ENCODE data around the gene ZC3H12A.
A peak's percentile ranks its signal among the peaks of the same experiment; 100 is the strongest.

The ZC3H12A gene

DNA sequence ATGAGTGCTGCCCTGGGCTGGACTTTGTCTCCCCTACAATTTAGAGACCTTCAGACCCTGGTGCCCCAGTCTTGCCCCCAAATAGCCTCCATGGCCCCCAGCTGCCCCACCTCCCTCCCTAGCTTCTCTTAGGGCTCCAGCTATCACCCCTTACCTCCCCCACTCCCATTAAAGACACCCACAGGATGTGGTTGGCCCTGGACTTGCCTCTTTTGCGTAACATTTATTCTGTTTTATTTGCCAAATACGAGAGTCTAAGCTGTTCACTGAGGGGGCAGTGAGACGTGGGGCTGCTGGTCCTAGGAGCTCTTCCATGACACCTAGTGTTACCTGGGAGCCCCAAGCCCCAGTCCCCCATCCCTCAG lies 4.5 kb downstream of the ZC3H12A start:
- DNase-seq (ENCODE audit: low spot score), result no peak

DNA sequence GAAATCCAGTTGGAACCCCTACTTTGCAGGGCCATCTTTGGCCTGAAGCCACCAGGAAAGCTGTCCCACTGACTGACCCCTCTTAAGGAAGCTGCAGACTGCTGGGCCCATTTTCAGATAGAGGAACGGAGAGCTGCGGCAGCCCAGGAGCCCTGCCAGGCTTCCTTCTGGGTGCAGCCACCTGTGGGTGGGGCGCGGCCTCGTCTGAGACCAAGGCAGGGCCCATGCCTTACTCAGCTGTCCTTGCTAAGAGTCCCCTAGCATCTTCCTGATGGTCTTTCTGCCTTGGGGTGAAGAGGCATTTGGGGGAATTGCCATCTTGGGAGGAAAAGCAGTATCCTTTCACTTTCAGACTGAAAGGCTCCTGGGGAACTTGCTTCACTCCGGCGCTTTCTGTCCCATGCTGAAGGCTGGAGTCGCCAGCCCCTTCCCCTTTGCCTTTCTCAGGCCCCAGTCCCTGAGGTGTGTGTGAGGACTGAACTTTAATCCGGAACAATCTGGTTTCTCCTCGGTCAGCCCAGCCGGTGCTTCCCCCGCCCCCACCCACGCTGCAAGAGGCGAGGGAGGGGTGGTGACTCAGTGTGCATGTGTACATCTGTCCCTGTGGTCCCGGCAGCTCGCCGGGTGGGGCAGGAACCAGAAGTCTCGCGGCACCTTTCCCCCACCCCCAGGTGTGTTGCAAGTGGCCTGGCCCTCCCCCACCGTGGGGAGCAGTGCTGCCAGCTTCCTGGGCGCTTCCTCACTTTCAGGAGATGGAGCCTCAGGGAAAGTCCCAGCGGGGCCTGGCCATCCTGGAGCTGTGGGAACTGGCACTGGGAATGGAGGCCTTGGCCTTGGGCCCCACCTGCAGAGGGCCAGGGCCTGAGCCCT lies 5.1 kb downstream of the ZC3H12A start:
- DNase-seq (ENCODE audit: low spot score), result peak; percentile 76

DNA sequence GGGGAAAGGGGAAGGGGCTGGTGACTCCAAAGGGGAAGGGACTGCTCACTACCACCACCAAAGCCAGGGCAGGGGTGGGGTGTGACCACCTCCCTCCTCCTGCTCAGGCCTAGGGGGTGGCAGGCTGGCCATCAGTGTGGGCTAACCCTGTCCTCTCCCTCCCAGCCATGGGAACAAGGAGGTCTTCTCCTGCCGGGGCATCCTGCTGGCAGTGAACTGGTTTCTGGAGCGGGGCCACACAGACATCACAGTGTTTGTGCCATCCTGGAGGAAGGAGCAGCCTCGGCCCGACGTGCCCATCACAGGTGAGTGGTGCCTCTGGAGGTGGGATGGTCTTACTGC lies 5.7 kb downstream of the ZC3H12A start:
- DNase-seq (ENCODE audit: low spot score), result no peak

DNA sequence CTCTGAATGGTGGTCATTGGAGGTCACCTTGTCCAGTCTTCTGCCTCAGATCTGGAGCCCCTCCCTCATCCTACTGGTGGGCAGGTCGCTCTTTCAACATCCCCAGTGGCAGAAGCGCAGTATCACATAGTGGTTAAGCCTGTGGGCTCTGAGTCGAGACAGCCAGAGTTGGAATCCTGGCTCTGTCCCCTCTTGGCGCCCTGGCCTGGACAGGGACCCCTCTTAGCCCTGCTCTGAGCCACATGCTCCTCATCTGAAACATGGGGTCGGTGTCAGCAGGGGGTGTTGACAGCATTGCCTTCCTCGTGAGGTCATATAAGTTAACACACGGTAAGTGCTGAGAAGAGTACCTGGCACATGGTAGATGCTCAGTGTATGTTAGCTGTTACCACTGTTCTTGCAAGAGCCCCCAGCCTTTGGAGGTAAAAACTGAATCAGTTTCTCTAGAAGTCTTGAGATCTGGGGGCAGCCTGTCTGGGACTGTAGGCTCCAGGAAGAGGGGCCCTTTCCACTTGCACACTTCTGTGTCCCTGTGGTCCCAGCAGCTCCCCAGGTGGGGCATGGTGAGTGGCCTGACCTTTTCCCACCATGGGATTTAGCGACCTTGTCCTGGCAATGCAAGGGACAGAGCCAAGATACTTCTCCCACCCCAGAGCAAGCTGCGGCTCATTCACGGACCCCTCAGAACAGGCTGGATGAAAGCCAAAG lies 6.4 kb downstream of the ZC3H12A start:
- DNase-seq (ENCODE audit: low spot score), result no peak

DNA sequence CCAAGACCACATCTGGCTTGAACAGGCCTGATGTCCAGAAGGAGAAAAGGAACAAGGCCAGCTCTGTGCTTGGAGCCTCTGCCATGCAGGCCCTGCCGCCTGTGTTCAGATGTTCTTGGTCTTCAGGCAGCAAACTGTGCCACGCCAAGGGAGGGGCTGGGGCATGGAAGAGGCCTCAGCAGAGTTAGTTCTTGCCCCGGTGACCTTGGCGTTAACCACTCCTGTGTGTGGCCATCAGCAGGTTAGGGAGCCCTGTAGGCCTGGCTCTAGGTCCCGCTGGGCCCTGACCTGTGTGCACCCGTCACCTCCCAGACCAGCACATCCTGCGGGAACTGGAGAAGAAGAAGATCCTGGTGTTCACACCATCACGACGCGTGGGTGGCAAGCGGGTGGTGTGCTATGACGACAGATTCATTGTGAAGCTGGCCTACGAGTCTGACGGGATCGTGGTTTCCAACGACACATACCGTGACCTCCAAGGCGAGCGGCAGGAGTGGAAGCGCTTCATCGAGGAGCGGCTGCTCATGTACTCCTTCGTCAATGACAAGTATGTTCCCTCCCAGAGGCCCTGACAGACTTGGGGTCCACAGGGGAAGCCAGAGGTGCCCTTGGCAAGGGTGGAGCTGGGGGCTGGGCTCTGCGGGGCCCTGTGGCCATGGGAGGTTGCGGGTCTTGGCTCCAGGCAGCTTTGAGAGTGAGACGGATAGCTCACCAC lies 7.1 kb downstream of the ZC3H12A start:
- no peak for DNase-seq (ENCODE audit: low spot score)

DNA sequence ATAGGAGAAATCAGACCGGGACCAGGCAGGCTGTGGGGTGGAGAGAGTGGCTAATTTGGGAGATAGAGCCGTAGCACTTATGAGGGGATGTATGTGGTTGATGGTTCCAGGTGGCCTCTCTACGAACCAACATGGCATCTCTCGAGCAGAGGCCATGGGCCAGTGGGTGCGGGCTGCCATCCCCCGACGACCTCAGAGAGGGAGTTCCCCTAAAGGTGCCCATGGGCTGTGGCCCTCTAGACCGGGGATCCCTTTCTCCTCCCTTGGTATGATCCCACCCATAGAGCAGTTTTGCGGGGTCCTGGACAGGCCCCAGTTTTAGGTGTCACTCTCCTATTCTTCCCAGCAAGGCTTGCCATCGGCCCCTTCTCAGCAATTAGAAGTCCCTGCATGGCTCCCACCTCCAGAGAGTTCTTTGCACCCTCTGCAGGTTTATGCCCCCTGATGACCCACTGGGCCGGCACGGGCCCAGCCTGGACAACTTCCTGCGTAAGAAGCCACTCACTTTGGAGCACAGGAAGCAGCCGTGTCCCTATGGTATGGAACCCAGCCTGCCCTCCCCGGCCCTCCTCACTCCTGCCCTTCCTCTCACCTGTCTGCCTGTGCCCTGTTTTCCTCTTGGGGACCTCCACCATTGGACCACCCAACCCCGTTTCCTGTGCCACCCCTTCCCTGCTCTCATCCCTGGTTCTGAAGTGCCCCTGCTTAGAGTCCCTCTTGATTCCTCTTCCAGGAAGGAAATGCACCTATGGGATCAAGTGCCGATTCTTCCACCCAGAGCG lies 7.8 kb downstream of the ZC3H12A start:
- no peak for DNase-seq (ENCODE audit: low spot score)

DNA sequence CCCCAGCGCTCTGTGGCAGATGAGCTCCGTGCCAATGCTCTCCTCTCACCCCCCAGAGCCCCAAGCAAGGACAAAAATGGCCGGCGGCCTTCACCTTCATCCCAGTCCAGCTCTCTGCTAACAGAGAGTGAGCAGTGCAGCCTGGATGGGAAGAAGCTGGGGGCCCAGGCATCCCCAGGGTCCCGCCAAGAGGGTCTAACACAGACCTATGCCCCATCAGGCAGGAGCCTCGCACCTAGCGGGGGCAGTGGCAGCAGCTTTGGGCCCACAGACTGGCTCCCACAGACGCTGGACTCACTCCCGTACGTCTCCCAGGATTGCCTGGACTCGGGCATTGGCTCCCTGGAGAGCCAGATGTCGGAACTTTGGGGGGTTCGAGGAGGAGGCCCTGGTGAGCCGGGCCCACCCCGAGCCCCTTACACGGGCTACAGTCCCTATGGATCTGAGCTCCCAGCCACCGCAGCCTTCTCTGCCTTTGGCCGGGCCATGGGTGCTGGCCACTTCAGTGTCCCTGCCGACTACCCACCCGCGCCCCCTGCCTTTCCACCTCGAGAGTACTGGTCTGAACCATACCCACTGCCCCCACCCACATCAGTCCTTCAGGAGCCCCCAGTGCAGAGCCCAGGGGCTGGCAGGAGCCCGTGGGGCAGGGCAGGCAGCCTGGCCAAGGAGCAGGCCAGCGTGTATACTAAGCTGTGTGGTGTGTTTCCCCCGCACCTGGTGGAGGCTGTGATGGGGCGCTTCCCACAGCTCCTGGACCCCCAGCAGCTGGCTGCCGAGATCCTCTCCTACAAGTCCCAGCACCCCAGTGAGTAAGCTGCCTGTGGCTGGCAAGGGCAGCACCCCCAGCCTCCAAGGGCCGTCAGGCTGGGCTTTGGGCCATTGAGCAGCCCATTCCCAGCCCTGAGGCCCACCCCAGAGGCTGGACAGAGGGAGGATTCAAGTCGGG lies 8.7 kb downstream of the ZC3H12A start:
- no peak for DNase-seq (ENCODE audit: low spot score)

DNA sequence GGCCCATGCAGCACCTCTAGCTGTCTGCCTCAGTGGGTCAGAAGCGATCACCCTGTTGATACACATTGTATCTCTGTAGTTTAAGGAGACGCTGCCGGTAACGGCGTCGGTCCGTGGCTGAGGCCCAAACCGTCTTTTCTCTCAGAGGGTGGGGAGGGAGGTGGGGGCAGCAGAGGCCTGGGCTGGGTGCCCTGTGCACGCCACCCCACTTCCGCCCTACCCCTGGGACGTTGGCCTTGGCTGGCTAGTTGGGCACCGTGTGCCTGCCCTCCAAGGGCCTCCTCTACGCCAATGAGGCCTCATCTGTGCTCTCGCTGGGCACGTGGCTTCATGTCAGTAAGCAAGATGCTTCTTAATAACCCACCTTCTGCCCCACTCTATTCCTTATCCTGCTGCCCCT lies 9.4 kb downstream of the ZC3H12A start:
- no peak for DNase-seq (ENCODE audit: low spot score)

DNA sequence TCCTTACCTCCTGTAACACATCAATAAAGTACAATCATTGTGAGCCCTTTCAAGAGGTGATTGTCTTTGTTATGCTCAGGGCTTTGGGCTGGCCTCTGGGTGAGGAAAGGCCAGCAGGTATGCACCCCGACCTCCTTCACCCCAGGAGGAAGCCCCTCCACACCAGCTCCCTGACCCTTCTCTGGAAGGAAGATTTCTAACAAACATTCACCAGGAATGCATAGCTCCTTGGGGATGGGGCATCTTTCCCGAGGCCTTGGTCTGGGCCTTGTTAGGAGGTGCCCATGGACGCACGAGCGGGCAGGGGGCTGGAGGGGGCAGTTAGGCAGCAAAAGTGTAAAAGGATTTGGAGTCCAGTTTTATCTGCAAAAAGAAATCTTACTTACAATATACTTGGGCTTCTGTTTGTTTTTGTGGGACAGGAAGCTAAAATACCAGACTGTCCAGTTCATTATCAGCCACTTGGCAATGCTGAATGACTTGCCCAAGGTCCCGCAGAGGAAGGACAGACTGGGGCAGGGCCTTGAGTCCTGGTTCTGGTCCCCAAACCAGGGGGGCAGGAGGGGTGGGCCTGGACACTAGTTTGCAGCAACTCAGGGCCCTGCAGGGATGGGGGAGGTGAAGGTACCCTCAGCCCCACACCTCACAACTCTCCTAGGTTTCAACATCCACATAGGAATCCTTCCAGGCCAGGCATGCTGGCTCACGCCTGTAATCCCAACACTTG lies 10.1 kb downstream of the ZC3H12A start:
- DNase-seq (ENCODE audit: low spot score), result no peak

DNA sequence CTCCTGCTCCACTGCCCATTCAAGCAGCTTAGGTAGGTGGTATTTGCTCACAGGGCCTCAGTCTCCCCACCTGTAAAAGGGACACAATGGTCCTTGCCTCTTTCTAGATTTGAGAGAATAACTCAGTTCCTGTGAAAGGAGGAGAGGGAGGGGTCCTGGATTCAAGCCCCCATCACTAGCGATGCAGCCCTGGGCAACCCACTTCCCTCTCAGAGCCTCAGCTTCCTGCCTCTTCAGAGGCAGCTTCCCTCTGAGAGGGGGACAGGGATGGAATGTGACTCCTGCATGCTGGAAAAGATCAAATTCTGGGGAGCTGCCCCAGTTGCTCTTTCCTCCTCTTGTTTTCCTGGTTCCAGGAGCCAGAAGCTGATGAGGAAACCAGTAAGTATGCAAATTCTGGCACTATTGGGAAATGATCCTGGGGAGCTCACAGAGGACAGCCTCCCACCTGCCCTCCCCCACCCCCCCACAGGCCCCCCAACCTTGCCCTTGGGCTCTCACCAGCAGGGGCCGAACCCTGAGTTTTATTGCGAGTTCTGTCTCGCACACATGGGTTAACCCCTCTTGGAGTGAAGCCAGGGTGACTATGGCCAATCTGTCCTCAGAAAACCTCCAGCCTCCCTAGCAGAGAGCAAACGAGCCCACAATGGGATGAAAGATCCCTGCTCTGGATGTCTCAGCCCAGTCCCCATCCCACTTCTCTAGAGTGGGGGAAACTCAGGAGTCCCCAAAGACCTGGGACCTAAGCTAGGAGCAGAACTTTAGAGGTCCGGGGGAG lies 11.7 kb downstream of the ZC3H12A start:
- DNase-seq (ENCODE audit: low spot score), result no peak

DNA sequence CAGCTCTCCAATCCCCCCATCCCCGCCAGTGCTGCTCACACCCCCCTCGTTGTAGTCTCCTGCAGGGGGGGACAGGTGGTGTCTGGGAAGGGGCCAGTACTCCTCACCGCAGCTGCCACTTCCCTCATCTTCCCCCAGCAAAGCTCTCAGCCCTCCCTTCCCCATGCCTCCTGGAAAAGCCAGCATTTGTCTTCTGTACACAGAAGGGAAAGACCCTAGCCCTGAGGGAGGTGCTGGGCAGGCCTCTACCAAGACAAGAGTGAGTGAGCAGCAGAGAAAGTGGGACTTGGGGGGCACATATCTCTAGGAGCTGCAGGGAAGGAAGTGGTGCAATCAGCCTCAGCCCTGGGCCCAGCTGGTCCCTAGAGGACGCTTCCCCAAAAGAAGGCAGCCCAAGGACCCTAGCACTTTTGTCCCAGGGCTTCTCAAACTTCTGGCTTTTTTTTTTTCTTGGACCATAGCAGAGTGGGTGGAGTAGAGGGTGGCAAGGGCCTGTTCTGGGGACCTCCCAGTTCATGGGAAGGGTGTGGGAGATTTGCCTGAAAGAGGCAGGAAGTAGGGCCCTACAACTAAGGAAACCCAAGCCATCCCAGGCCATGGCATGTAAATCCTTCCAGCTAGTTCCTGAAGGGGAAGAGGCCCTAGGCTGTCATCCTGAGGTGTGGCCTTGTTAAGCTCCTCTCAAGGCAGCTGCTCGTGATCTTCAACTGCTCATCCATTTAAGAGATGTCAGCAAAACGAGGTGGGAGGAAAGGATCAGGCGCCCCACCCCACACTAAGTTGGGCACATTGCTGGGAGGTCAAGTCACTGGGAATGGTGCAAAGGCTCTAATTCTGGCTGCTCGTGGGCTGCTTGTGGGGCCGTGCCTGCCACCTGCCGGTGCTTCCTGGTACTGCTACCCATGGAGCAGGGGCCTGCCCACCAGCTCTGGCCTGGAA lies 12.6 kb downstream of the ZC3H12A start:
- peak; percentile 80 for DNase-seq (ENCODE audit: low spot score)

DNA sequence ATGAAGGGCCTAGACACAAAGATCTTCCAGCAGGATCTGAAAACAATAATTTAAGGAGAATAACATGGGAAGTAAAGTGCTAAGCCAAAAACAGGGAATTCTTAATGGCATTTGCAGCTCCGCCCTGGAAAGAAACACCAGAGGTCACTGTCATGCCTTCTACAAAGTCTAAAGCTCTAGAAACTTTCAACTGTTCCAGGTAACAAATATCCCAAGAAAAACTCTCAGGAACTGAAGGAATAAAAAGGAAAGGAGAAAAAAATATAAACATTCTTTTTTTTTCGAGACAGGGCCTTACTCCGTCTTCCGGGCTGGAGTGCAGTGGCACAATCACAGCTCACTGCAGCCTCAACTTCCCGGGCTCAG lies 13.2 kb downstream of the ZC3H12A start:
- no peak for DNase-seq (ENCODE audit: low spot score)

DNA sequence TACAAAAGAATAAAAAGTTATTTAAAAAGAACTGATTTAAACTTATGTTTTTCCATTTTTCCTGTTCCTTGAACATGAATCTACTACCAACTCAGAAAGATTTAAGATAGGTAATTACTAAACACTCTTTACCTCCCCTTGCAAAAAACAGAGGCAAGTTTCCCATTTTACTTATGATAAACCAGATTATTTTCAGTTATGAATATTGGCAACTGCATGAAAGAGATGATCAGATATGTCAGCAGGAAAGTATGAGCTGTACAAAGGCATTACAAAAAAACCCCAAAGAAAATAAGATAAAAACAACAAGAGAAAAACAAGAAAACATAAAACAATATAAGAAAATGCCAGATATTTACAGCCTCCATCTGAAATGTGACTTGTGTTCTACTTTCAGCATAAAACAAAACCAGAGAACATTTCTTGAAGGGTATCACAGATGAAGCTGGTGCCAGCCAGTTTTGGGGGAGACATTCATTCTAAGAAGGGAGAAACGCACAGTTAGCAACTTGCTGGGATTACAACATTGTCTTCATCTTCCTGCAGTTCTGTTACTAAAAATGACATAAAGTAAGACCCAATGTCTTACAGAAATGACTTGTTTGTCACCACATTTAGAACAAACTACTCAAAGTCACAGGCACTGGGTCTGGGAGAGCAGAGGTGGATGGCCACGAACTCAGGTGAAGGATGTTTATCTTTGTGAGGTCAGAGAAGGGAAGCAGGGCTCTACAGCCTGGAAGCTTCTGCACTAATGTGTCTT lies 19.1 kb downstream of the ZC3H12A start:
- DNase-seq (ENCODE audit: low spot score), result no peak

DNA sequence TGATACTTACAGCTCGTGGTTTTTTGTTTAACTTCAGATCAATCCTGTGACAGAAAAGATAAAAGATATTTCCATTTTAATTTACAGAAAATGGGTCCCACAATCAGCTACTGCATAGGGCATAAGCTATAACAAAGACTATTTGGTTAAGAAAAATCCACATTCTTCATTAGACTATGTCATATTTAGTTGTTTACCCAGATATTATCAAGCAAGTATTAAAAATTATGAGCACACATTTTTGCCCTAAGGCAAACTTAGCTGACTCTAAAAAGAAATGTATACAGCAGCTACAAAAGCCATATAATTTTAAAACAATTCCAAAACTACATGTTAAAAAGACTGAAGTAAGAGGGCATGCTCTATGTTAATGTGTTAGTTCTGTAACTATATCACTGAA lies 21.5 kb downstream of the ZC3H12A start:
- DNase-seq (ENCODE audit: low spot score), result no peak

DNA sequence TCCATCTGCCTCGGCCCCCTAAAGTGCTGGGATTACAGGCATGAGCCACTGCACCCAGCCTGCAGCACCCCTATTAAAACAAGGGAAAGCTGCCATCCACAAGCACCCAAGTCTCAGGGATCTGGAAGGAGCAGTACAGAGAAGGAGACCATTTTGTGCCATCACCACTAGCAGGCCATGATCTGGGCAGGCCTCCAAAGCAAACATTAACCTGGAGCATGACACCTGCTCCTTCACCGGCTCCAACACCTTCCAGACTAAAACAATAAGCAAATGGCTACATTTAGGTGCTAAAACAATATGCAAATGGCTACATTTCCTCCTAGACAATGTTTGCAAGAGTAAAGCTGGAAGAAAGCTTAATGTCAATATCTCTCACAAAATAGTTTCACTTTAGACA lies 23.5 kb downstream of the ZC3H12A start:
- DNase-seq (ENCODE audit: low spot score), result no peak

DNA sequence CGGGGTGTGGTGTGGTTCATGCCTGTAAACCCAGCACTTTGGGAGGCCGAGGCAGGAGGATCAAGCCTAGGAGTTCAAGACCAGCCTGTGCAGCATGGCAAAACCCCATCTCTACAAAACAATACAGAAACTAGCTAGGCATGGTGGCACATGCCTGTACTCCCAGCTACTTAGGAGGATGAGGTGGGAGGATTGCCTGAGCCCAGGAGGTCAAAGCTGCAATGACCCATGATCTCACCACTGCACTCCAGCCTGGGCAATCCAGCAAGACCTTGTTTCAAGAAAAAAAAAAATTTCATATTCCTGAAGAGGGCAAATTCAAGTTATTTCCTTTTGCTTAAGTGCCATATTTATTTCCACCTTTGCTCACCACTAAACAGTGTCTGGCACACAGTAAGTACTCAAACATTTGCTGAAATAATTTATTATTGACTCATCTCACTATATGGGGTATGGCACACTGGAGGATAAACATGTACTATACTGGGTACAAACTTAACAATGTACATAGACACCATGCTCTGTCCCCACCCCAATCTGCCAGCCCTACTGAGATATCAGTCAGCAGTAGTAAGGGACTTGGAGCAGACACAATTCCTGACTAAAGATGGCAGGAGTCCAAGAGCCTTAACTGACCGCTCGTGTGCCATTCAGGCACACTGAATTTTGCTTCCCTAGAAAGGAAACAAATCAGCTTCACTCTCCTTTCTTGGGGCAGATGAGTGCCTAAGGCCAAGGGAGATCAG lies 24.7 kb downstream of the ZC3H12A start:
- peak; percentile 48 for DNase-seq (ENCODE audit: low spot score)

DNA sequence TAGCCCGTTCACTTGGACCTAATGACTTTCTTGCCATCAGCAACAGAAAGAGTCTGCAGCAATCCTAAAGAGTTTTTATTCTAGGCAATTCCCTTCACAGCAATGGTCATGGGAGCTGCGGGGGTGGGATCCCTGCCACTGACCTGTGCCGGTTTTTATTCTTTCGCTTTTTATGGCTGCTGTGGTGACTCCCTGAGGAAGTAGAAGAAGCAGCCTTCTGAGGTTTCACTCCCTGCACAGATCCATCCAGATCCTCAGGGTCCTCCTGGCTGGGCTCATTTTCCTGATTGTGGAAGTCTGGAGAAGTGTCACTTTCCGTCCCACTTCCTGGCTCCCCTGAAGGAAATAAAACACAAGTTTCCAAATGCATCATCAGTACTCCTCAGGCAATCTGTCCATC lies 27.3 kb downstream of the ZC3H12A start:
- no peak for DNase-seq (ENCODE audit: low spot score)
